NK-92 (cell line): ENCODE results near the gene SERPINB7.

Experiments
- DNase-seq: peaks from one replicate; lab custom pipeline; 2025; ENCODE audit not compliant: unreplicated experiment; lab: John Stamatoyannopoulos, UW

The SERPINB7 gene

GRCh38 chr18:63787673-63788072 is 12.5 kb downstream of the SERPINB7 start:
- no peak for DNase-seq

GRCh38 chr18:63788447-63789096 is 13.4 kb downstream of the SERPINB7 start:
- DNase-seq: peak; percentile 4

- no peak for DNase-seq
These were observed 14.1 kb downstream of the SERPINB7 start for GRCh38 chr18:63789327-63789726.

GRCh38 chr18:63795606-63796005 is 20.4 kb downstream of the SERPINB7 start:
- no peak for DNase-seq

GRCh38 chr18:63799189-63799588 is 24.0 kb downstream of the SERPINB7 start:
- DNase-seq: no peak

- DNase-seq: no peak
These were observed 26.1 kb downstream of the SERPINB7 start for GRCh38 chr18:63801343-63801742.

- no peak for DNase-seq
These were observed 32.9 kb downstream of the SERPINB7 start for GRCh38 chr18:63808125-63808524.

- no peak for DNase-seq
These were observed 42.3 kb downstream of the SERPINB7 start for GRCh38 chr18:63817441-63818051.

- DNase-seq: no peak
These were observed 43.0 kb downstream of the SERPINB7 start for GRCh38 chr18:63818212-63818611.

- no peak for DNase-seq
These were observed 44.6 kb downstream of the SERPINB7 start for GRCh38 chr18:63819786-63820185.

- no peak for DNase-seq
These were observed 45.5 kb downstream of the SERPINB7 start for GRCh38 chr18:63820694-63821093.

GRCh38 chr18:63823516-63824219 is 48.5 kb downstream of the SERPINB7 start:
- DNase-seq: no peak

GRCh38 chr18:63824220-63824525 is 49.0 kb downstream of the SERPINB7 start:
- DNase-seq: no peak

GRCh38 chr18:63828120-63828519 is 52.9 kb downstream of the SERPINB7 start:
- no peak for DNase-seq

- no peak for DNase-seq
These were observed 53.4 kb downstream of the SERPINB7 start for GRCh38 chr18:63828656-63829055.

GRCh38 chr18:63829886-63830285 is 54.7 kb downstream of the SERPINB7 start:
- no peak for DNase-seq

- DNase-seq: no peak
These were observed 56.0 kb downstream of the SERPINB7 start for GRCh38 chr18:63831080-63831788.

- no peak for DNase-seq
These were observed 57.3 kb downstream of the SERPINB7 start for GRCh38 chr18:63832470-63832869.

GRCh38 chr18:63834471-63835113 is 59.4 kb downstream of the SERPINB7 start:
- no peak for DNase-seq

- DNase-seq: no peak
These were observed 61.2 kb downstream of the SERPINB7 start for GRCh38 chr18:63836456-63836855.

GRCh38 chr18:63837590-63837989 is 62.4 kb downstream of the SERPINB7 start:
- DNase-seq: no peak
